Rectal smooth muscle tissue (tissue), 1 donor: ENCODE measurements around the gene FCAR.
"Not testable (repeated sequence)": the region's sequence is repeated elsewhere in the genome, so short reads cannot be mapped to it uniquely, and the experiment has no call there.

ENCODE experiments used
- H3K27ac ChIP-seq: one replicate; pipeline ENCODE4 v1.7.0; 2013; ENCODE audit warnings: low read depth, low read length, inconsistent platforms
- H3K27me3 ChIP-seq: one replicate; pipeline ENCODE4 v1.7.0; 2013; ENCODE audit warnings: low read length; ENCODE audit not compliant: control insufficient read depth, insufficient read depth
- H3K36me3 ChIP-seq: one replicate; pipeline ENCODE4 v1.7.0; 2013; ENCODE audit warnings: low read length; ENCODE audit not compliant: control insufficient read depth, insufficient read depth
- H3K4me1 ChIP-seq: one replicate; pipeline ENCODE4 v1.7.0; 2013; ENCODE audit warnings: low read length; ENCODE audit not compliant: control insufficient read depth, insufficient read depth
- H3K4me3 ChIP-seq: one replicate; pipeline ENCODE4 v1.7.0; 2013; ENCODE audit warnings: low read length
- H3K9ac ChIP-seq: one replicate; pipeline ENCODE4 v1.7.0; 2013; ENCODE audit warnings: low read length

The FCAR gene

GRCh38 chr19:54873990-54874389 lies at the start of gene FCAR:
Gene FCAR (plus strand): TSS chr19:54874235. CDS start chr19:54874290, 55 bp downstream.
- no peaks in the 10 kb centered on the region for H3K27me3 ChIP-seq
- H3K4me1 ChIP-seq: no peaks in the 10 kb centered on the region
- H3K9ac ChIP-seq: no peak within 1 kb of the TSS
- no peak within 1 kb of the TSS for H3K4me3 ChIP-seq
- no peak within 1 kb of the TSS for H3K27ac ChIP-seq
- H3K36me3 ChIP-seq: no peaks in the 10 kb centered on the region

- not testable (repeated sequence) for H3K4me3 ChIP-seq, H3K27me3 ChIP-seq, H3K4me1 ChIP-seq, H3K9ac ChIP-seq, H3K27ac ChIP-seq, H3K36me3 ChIP-seq
Measured at GRCh38 chr19:54824416-54824815, 49.6 kb upstream of the FCAR start.

- not testable (repeated sequence) for H3K4me1 ChIP-seq, H3K4me3 ChIP-seq, H3K27ac ChIP-seq, H3K36me3 ChIP-seq, H3K27me3 ChIP-seq, H3K9ac ChIP-seq
Measured at GRCh38 chr19:54825326-54825725, 48.7 kb upstream of the FCAR start.

GRCh38 chr19:54828064-54828463 lies 46.0 kb upstream of the FCAR start:
- not testable (repeated sequence) for H3K27ac ChIP-seq, H3K4me1 ChIP-seq, H3K4me3 ChIP-seq, H3K9ac ChIP-seq, H3K27me3 ChIP-seq, H3K36me3 ChIP-seq

GRCh38 chr19:54832496-54832895 lies 41.5 kb upstream of the FCAR start, which contains the start of gene KIR2DS4:
Gene KIR2DS4 (plus strand): TSS chr19:54832676.
- H3K36me3 ChIP-seq, H3K4me1 ChIP-seq, H3K27me3 ChIP-seq, H3K4me3 ChIP-seq, H3K27ac ChIP-seq, H3K9ac ChIP-seq: not testable (repeated sequence)

GRCh38 chr19:54835126-54835525 lies 38.9 kb upstream of the FCAR start:
- not testable (repeated sequence) for H3K4me1 ChIP-seq, H3K27ac ChIP-seq, H3K36me3 ChIP-seq, H3K27me3 ChIP-seq, H3K9ac ChIP-seq, H3K4me3 ChIP-seq

GRCh38 chr19:54837522-54837921 lies 36.5 kb upstream of the FCAR start:
- H3K36me3 ChIP-seq, H3K27me3 ChIP-seq, H3K27ac ChIP-seq, H3K4me3 ChIP-seq, H3K9ac ChIP-seq, H3K4me1 ChIP-seq: not testable (repeated sequence)

GRCh38 chr19:54843171-54843570 lies 30.9 kb upstream of the FCAR start:
- H3K4me3 ChIP-seq, H3K9ac ChIP-seq, H3K27me3 ChIP-seq, H3K27ac ChIP-seq, H3K36me3 ChIP-seq, H3K4me1 ChIP-seq: not testable (repeated sequence)

- not testable (repeated sequence) for H3K9ac ChIP-seq, H3K4me3 ChIP-seq, H3K36me3 ChIP-seq, H3K27me3 ChIP-seq, H3K27ac ChIP-seq, H3K4me1 ChIP-seq
Measured at GRCh38 chr19:54850061-54850640, 23.9 kb upstream of the FCAR start, which contains the start of gene KIR3DL2. Gene KIR3DL2 (plus strand): TSS chr19:54850443. CDS start chr19:54850476, 33 bp downstream.

GRCh38 chr19:54850930-54851329 lies 23.1 kb upstream of the FCAR start:
- H3K36me3 ChIP-seq: no peaks in the 10 kb centered on the region
- no peaks in the 10 kb centered on the region for H3K27me3 ChIP-seq
- no peaks in the 10 kb centered on the region for H3K4me1 ChIP-seq
- no peak overlapping the region for H3K4me3 ChIP-seq
- H3K9ac ChIP-seq: no peak overlapping the region
- H3K27ac ChIP-seq: no peak overlapping the region

GRCh38 chr19:54851353-54851752 lies 22.7 kb upstream of the FCAR start:
- H3K27ac ChIP-seq: no peak overlapping the region
- H3K4me3 ChIP-seq: no peak overlapping the region
- no peak overlapping the region for H3K9ac ChIP-seq
- no peaks in the 10 kb centered on the region for H3K4me1 ChIP-seq
- no peaks in the 10 kb centered on the region for H3K27me3 ChIP-seq
- no peaks in the 10 kb centered on the region for H3K36me3 ChIP-seq

GRCh38 chr19:54855241-54855640 lies 18.8 kb upstream of the FCAR start:
- not testable (repeated sequence) for H3K36me3 ChIP-seq

GRCh38 chr19:54858476-54858875 lies 15.6 kb upstream of the FCAR start:
- not testable (repeated sequence) for H3K4me1 ChIP-seq, H3K4me3 ChIP-seq, H3K27me3 ChIP-seq, H3K36me3 ChIP-seq, H3K27ac ChIP-seq, H3K9ac ChIP-seq

More at GRCh38 chr19:54855241-54855640, 18.8 kb upstream of the FCAR start:
- not testable (repeated sequence) for H3K9ac ChIP-seq, H3K4me1 ChIP-seq, H3K27ac ChIP-seq, H3K4me3 ChIP-seq, H3K27me3 ChIP-seq
